ENCODE results near the gene MYEOV.

GRCh38 chr11:69286374-69287371 lies 7.3 kb upstream of the MYEOV start:
- TF ChIP-seq POLR2A (IDR thresholded peaks at IDR 0.05) = no peak
- no peak for TF ChIP-seq CTCF (IDR thresholded peaks at IDR 0.05)

All from heart left ventricle (tissue), 13 donors.